Transverse colon (tissue), 4 donors: ENCODE data around the gene SVIL.

ENCODE experiments used
- CTCF ChIP-seq, 5 experiments: fragments of 200-600 bp in 3 of 5; fragments of 450-650 bp in 2 of 5; sonication (generic) in 3 of 5; IDR thresholded peaks; 1 replicate in 2 of 5; 2 replicates in 3 of 5; pipeline ENCODE4 v1.5.1; 2016 to 2017; ENCODE audit warnings: antibody characterized with exemption in 5 of 5, inconsistent platforms in 3 of 5, mild to moderate bottlenecking in 2 of 5, moderate library complexity in 1 of 5
- POLR2AphosphoS5 ChIP-seq, 3 donors: sonication (generic); formaldehyde crosslinking; IDR thresholded peaks; one replicate each; pipeline ENCODE4 v1.6.1; 2016; ENCODE audit warnings: antibody characterized with exemption in 3 of 3

GRCh38 chr10:29545122-29545521, 89.6 kb downstream of the SVIL start:
- TF ChIP-seq POLR2AphosphoS5 (IDR thresholded peaks at IDR 0.05) (peak in 1 of 3 donors; percentile 6), CTCF (IDR thresholded peaks at IDR 0.05) (no peak)
